Measurements from ENCODE around the gene DEFB112. TPM values are rescaled to one million over a fixed set of nuclear protein-coding genes. Genes with fewer than 3 reads are reported as not detected.

Gene DEFB112
- total RNA-seq, 6 experiments from 2014 or later, result not detected

GRCh38 chr6:50003139-50003538 is 46.6 kb downstream of the DEFB112 start:
- Mint-ChIP-seq H3K9me3 (peaks cover 21% of the 10 kb centered on the region), H3K4me1 (ENCODE audit: low read depth) (no peaks in the 10 kb centered on the region), H3K27me3 (ENCODE audit: insufficient read depth) (no peaks in the 10 kb centered on the region), H3K36me3 (ENCODE audit: low read depth) (no peaks in the 10 kb centered on the region), H3K4me3 (no peak overlapping the region), H3K27ac (no peak overlapping the region)
- no peak for DNase-seq
- no peak for TF ChIP-seq CTCF (IDR thresholded peaks at IDR 0.05)

- no peak for DNase-seq
- peaks cover 22% of the 10 kb centered on the region for H3K9me3 Mint-ChIP-seq
- no peak overlapping the region for H3K27ac Mint-ChIP-seq
- TF ChIP-seq CTCF (IDR thresholded peaks at IDR 0.05), result no peak
- no peaks in the 10 kb centered on the region for H3K36me3 Mint-ChIP-seq (ENCODE audit: low read depth)
- H3K4me1 Mint-ChIP-seq (ENCODE audit: low read depth), result no peaks in the 10 kb centered on the region
- H3K27me3 Mint-ChIP-seq (ENCODE audit: insufficient read depth), result no peaks in the 10 kb centered on the region
- no peak overlapping the region for H3K4me3 Mint-ChIP-seq
Observed at GRCh38 chr6:49995278-49995677, 54.5 kb downstream of the DEFB112 start.

Other genes with a start within 250 kb of the DEFB112 start
- gene CRISP1, start 183.4 kb downstream of the DEFB112 start, total RNA-seq (2021; fragmentation: NEBNext Ultra II Directional; extraction: Animal tissue kit (Norgen Biotek cat#: 25700)), result not detected
- not detected for gene DEFB114, start 85.8 kb downstream of the DEFB112 start, total RNA-seq (2021; fragmentation: NEBNext Ultra II Directional; extraction: Animal tissue kit (Norgen Biotek cat#: 25700))
- not detected for gene DEFB113, start 80.3 kb downstream of the DEFB112 start, total RNA-seq (2021; fragmentation: NEBNext Ultra II Directional; extraction: Animal tissue kit (Norgen Biotek cat#: 25700))
- gene DEFB110, start 27.9 kb downstream of the DEFB112 start, total RNA-seq (2021; fragmentation: NEBNext Ultra II Directional; extraction: Animal tissue kit (Norgen Biotek cat#: 25700)), result not detected

Measured in HFFc6 (cell line).